Measurements from ENCODE around the gene DNAI4.
"Not testable (repeated sequence)": the region's sequence is repeated elsewhere in the genome, so short reads cannot be mapped to it uniquely, and the experiment has no call there.

GRCh38 chr1:66915203-66915602, 9.5 kb downstream of the DNAI4 start:
- not testable (repeated sequence) for TF ChIP-seq CTCF (IDR thresholded peaks at IDR 0.05); PBX3 (IDR thresholded peaks at IDR 0.05); POLR2AphosphoS5 (IDR thresholded peaks at IDR 0.05; ENCODE audit: low read depth, low read length); JUND (IDR thresholded peaks at IDR 0.05); SMC3 (IDR thresholded peaks at IDR 0.05; ENCODE audit: low read depth, low read length); MAX (IDR thresholded peaks at IDR 0.05; ENCODE audit: low read depth); YY1 (IDR thresholded peaks at IDR 0.05; ENCODE audit: low read depth); RCOR1 (IDR thresholded peaks at IDR 0.05; ENCODE audit: low read length); IRF3 (IDR thresholded peaks at IDR 0.05; ENCODE audit: low read depth, low read length); GATA2 (CRISPR knock-in tag; IDR thresholded peaks at IDR 0.05); NFIC (IDR thresholded peaks at IDR 0.05; ENCODE audit: borderline replicate concordance); EP300 (IDR thresholded peaks at IDR 0.05; ENCODE audit: borderline replicate concordance in 1 of 2, low read depth in 1 of 2, low read length in 1 of 2); USF1 (IDR thresholded peaks at IDR 0.05; ENCODE audit: borderline replicate concordance, low read depth)
